Panc1 (cell line): ENCODE results near the gene PROK1. TPM values are rescaled to one million over a fixed set of nuclear protein-coding genes. Genes with fewer than 3 reads are reported as not detected.
"Not testable (repeated sequence)": the region's sequence is repeated elsewhere in the genome, so short reads cannot be mapped to it uniquely, and the experiment has no call there.

Experiments used
- ATAC-seq: fragments of 200-7000 bp; cut with Tn5 transposase; 2 replicates; pipeline ENCODE4 v1.9.1; 2020; ENCODE audit warnings: mild to moderate bottlenecking, moderate library complexity
- BruUV-seq: library from RNA; stranded (reverse); fragments of 400-500 nt; replicated peaks from 2 replicates; lab custom pipeline; 2021; lab: Mats Ljungman, UMichigan
- CTCF ChIA-PET: fragments of 300-600 bp; sonication (Branson Sonifier 250); formaldehyde crosslinking; loops from one replicate; lab custom pipeline; 2022; ENCODE audit warnings: antibody characterized with exemption; lab: Charles Lee
- POLR2A ChIA-PET: fragments of 300-600 bp; sonication (Branson Sonifier 250); formaldehyde crosslinking; loops from one replicate; lab custom pipeline; 2022; ENCODE audit warnings: antibody characterized with exemption; lab: Charles Lee
- DNase-seq: peaks from one replicate; pipeline ENCODE4 v3.0.0-alpha.2; 2010; ENCODE audit warnings: low read depth, low spot score
- H3K27ac ChIP-seq: 2 replicates; pipeline ENCODE4 v1.5.1; 2011; ENCODE audit warnings: mild to moderate bottlenecking, low read length, inconsistent platforms
- H3K27me3 ChIP-seq: fragments of 200-500 bp; sonication (Bioruptor generic); 2 replicates; pipeline ENCODE4 v1.6.0; 2014; ENCODE audit warnings: low read length, inconsistent platforms; ENCODE audit not compliant: control insufficient read depth, insufficient read depth
- H3K36me3 ChIP-seq: fragments of 200-500 bp; sonication (Bioruptor generic); 2 replicates; pipeline ENCODE4 v1.5.1; 2014; ENCODE audit warnings: inconsistent platforms, mild to moderate bottlenecking, low read length, moderate library complexity; ENCODE audit not compliant: control insufficient read depth, insufficient read depth
- H3K4me1 ChIP-seq: 2 replicates; pipeline ENCODE4 v1.5.1; 2011; ENCODE audit warnings: inconsistent platforms, mild to moderate bottlenecking, low read length, moderate library complexity; ENCODE audit not compliant: control insufficient read depth, insufficient read depth
- H3K4me3 ChIP-seq, 2 experiments: 2 replicates each; pipeline ENCODE4 v1.5.1; 2011 to 2012; ENCODE audit warnings: low read depth in 2 of 2, low read length in 2 of 2, mild to moderate bottlenecking in 2 of 2, inconsistent platforms in 1 of 2, moderate library complexity in 1 of 2
- H3K9me3 ChIP-seq: fragments of 200-500 bp; sonication (Bioruptor generic); 2 replicates; pipeline ENCODE4 v1.5.1; 2014; ENCODE audit warnings: low read depth, mild to moderate bottlenecking, inconsistent platforms, low read length, moderate library complexity; ENCODE audit not compliant: control insufficient read depth, insufficient read depth
- CTCF ChIP-seq: fragments of 450-650 bp; IDR thresholded peaks from 2 replicates; pipeline ENCODE4 v1.5.1; 2017; ENCODE audit warnings: mild to moderate bottlenecking
- POLR2AphosphoS5 ChIP-seq: IDR thresholded peaks from 2 replicates; pipeline ENCODE4 v1.6.1; 2012; ENCODE audit warnings: mild to moderate bottlenecking, low read depth, low read length, moderate library complexity
- SIN3A ChIP-seq: IDR thresholded peaks from 2 replicates; pipeline ENCODE4 v1.6.1; 2012; ENCODE audit warnings: low read depth, mild to moderate bottlenecking, low read length, moderate library complexity, borderline replicate concordance; ENCODE audit not compliant: insufficient read depth
- TCF7L2 ChIP-seq: IDR thresholded peaks from 2 replicates; pipeline ENCODE4 v1.6.1; 2011; ENCODE audit warnings: mild to moderate bottlenecking, low read depth, low read length, inconsistent platforms
- in situ Hi-C: cut with HindIII; loops from 2 replicates; pipeline ENCODE4 v1.10.0; 2016; ENCODE audit warnings: low sequenced_read_pairs, low pct_unique_long_range_greater_than_20kb
- intact Hi-C: fragments of 100-400 bp; cut with micrococcal nuclease; formaldehyde crosslinking; loops from one replicate; pipeline ENCODE4 v1.10.0; 2022; ENCODE audit not compliant: unreplicated experiment
- total RNA-seq: library from RNA; stranded (reverse); gene quantifications from one replicate; pipeline ENCODE4 v1.2.1, GENCODE V29; 2021; ENCODE audit not compliant: unreplicated experiment
- TF ChIP-seq, protein P1 (sequence below), 2 experiments: IDR thresholded peaks; 2 replicates each; pipeline ENCODE4 v1.6.1; 2011 to 2012; ENCODE audit warnings: low read depth in 2 of 2, control low read depth in 1 of 2, low read length in 1 of 2, mild to moderate bottlenecking in 1 of 2, moderate library complexity in 1 of 2; ENCODE audit not compliant: insufficient read depth in 1 of 2

The PROK1 gene
- total RNA-seq, 1 experiment from 2014 or later, result not detected

DNA sequence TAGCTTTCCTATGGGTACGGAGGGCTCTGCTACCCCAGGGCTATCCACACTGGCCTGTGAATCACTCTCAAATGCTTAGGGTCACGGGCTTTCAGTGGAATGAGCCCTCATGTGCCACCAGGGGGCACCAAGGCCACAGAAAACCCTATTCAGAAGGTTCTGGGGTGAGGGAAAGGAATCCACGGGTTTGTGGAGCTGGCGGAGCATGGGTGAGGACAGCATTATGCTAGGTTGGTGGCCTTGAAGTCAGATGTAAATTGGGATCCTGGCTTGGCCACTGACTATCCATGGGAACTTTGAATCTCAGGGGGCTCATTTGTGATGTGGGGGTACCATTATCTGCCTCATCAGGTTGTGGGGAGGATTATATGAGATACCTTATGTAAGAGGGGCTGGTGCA lies 38.4 kb upstream of the PROK1 start:
- Histone ChIP-seq H3K4me1 (no peaks in the 10 kb centered on the region), H3K27me3 (no peaks in the 10 kb centered on the region), H3K4me3 (no peak overlapping the region), H3K27ac (no peak overlapping the region), H3K36me3 (no peaks in the 10 kb centered on the region; the same call in 1 of the 2 replicates), H3K9me3 (no peaks in the 10 kb centered on the region)
- in situ Hi-C loops (no loop called here), intact Hi-C loops (loop anchor here (2.0 kb wide), 1 partner anchor 48 kb away; no protein-coding TSS in a partner anchor)
- peak; percentile 78 for ATAC-seq
- no TSS peak for BruUV-seq
- DNase-seq, result peak; percentile 28
- TF ChIP-seq SIN3A, result no peak
- no peak for TF ChIP-seq TCF7L2
- no peak for TF ChIP-seq POLR2AphosphoS5
- TF ChIP-seq CTCF, result peak; percentile 76
- TF ChIP-seq, protein P1, sequence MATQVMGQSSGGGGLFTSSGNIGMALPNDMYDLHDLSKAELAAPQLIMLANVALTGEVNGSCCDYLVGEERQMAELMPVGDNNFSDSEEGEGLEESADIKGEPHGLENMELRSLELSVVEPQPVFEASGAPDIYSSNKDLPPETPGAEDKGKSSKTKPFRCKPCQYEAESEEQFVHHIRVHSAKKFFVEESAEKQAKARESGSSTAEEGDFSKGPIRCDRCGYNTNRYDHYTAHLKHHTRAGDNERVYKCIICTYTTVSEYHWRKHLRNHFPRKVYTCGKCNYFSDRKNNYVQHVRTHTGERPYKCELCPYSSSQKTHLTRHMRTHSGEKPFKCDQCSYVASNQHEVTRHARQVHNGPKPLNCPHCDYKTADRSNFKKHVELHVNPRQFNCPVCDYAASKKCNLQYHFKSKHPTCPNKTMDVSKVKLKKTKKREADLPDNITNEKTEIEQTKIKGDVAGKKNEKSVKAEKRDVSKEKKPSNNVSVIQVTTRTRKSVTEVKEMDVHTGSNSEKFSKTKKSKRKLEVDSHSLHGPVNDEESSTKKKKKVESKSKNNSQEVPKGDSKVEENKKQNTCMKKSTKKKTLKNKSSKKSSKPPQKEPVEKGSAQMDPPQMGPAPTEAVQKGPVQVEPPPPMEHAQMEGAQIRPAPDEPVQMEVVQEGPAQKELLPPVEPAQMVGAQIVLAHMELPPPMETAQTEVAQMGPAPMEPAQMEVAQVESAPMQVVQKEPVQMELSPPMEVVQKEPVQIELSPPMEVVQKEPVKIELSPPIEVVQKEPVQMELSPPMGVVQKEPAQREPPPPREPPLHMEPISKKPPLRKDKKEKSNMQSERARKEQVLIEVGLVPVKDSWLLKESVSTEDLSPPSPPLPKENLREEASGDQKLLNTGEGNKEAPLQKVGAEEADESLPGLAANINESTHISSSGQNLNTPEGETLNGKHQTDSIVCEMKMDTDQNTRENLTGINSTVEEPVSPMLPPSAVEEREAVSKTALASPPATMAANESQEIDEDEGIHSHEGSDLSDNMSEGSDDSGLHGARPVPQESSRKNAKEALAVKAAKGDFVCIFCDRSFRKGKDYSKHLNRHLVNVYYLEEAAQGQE (IDR thresholded peaks at IDR 0.05; ENCODE audit: insufficient read depth in 1 of 2, low read depth in 2 of 2, low read length in 1 of 2), result no peak
- POLR2A ChIA-PET, result no interaction called here
- CTCF ChIA-PET, result interaction anchor here (1.1 to 2.5 kb wide), 2 partner anchors 48 to 209 kb away, joined by 3 to 16 read pairs; no protein-coding TSS in a partner anchor

- H3K4me1 ChIP-seq, DNase-seq, H3K27me3 ChIP-seq, H3K9me3 ChIP-seq, H3K27ac ChIP-seq, H3K36me3 ChIP-seq, ATAC-seq, BruUV-seq, POLR2A ChIA-PET, in situ Hi-C loops, H3K4me3 ChIP-seq: not testable (repeated sequence)
- intact Hi-C loops, result loop anchor here (2.0 kb wide), 1 partner anchor 48 kb away; no protein-coding TSS in a partner anchor
- CTCF ChIA-PET, result interaction anchor here (2.5 kb wide), 1 partner anchor 47 kb away, joined by 16 read pairs; no protein-coding TSS in a partner anchor
These were observed 37.9 kb upstream of the PROK1 start for GRCh38 chr1:110413045-110413444.

- no TSS peak for BruUV-seq
- TF ChIP-seq, protein P1 (IDR thresholded peaks at IDR 0.05; ENCODE audit: insufficient read depth in 1 of 2, low read depth in 2 of 2, low read length in 1 of 2), result no peak
- TF ChIP-seq CTCF, result no peak
- ATAC-seq (no peak), DNase-seq (no peak)
- ChIA-PET CTCF (no interaction called here), POLR2A (interaction anchor here (0.6 kb wide), 1 partner anchor 80 kb away, joined by 3 read pairs; no protein-coding TSS in a partner anchor)
- in situ Hi-C loops, result no loop called here
- H3K9me3 ChIP-seq, result no peaks in the 10 kb centered on the region
- H3K27me3 ChIP-seq, result no peaks in the 10 kb centered on the region
- H3K27ac ChIP-seq, result no peak overlapping the region
- no peaks in the 10 kb centered on the region for H3K4me1 ChIP-seq
- intact Hi-C loops, result no loop called here
- no peaks in the 10 kb centered on the region for H3K36me3 ChIP-seq
- H3K4me3 ChIP-seq, result no peak overlapping the region
These were observed 32.2 kb upstream of the PROK1 start for GRCh38 chr1:110418729-110419128.
